Thyroid gland (tissue), 4 donors: ENCODE data around the gene DCPS. TPM values are rescaled to one million over a fixed set of nuclear protein-coding genes. Genes with fewer than 3 reads are reported as not detected.
"Not testable (repeated sequence)": the region's sequence is repeated elsewhere in the genome, so short reads cannot be mapped to it uniquely, and the experiment has no call there.

ENCODE experiments used
- DNase-seq, 2 donors: peaks; one replicate each; pipeline ENCODE4 v3.0.0-alpha.2; 2019
- H3K27ac ChIP-seq, 3 donors: fragments of 200-600 bp; sonication (generic); 1 replicate in 2 of 3; 2 replicates in 1 of 3; pipeline ENCODE4 v1.5.1; 2016 to 2019; ENCODE audit warnings: mild to moderate bottlenecking in 1 of 3, moderate library complexity in 1 of 3
- H3K27me3 ChIP-seq: fragments of 200-600 bp; sonication (generic); one replicate; pipeline ENCODE4 v1.5.1; 2019
- H3K36me3 ChIP-seq, 2 donors: fragments of 200-600 bp; sonication (generic); one replicate each; pipeline ENCODE4 v1.5.1; 2016 to 2019
- H3K4me1 ChIP-seq, 2 donors: fragments of 200-600 bp; sonication (generic); one replicate each; pipeline ENCODE4 v1.5.1; 2017 to 2019
- H3K4me3 ChIP-seq, 3 donors: fragments of 200-600 bp; sonication (generic); replicated peaks in 1 of 3; 1 replicate in 2 of 3; 2 replicates in 1 of 3; pipeline ENCODE4 v1.5.1; 2016; ENCODE audit warnings: mild to moderate bottlenecking in 1 of 3
- H3K9me3 ChIP-seq: fragments of 200-600 bp; sonication (generic); one replicate; pipeline ENCODE4 v1.5.1; 2017
- CTCF ChIP-seq, 6 experiments: fragments of 200-600 bp in 3 of 6; fragments of 450-650 bp in 3 of 6; sonication (generic) in 3 of 6; IDR thresholded peaks; one replicate each; pipeline ENCODE4 v1.5.1; 2016 to 2019; ENCODE audit warnings: antibody characterized with exemption in 6 of 6, mild to moderate bottlenecking in 2 of 6, inconsistent platforms in 1 of 6, moderate library complexity in 1 of 6
- POLR2A ChIP-seq, 2 donors: fragments of 450-650 bp; IDR thresholded peaks; one replicate each; pipeline ENCODE4 v1.6.1; 2017; ENCODE audit warnings: antibody characterized with exemption in 2 of 2, mild to moderate bottlenecking in 2 of 2, moderate library complexity in 1 of 2
- WGBS, 2 donors: methylation state at CpG; one replicate each; pipeline ENCODE4 v1.1.5; 2017; 5-methylcytosine and 5-hydroxymethylcytosine counted together
- intact Hi-C: fragments of 100-400 bp; cut with DNase I; formaldehyde crosslinking; loops from one replicate; pipeline ENCODE4 v1.15.1; 2023
- total RNA-seq, 4 donors: library from RNA; depleted of rRNA; stranded (reverse); fragments of >200 nt; gene quantifications; one replicate each; pipeline ENCODE4 v1.2.3, GENCODE V29; 2016

Gene DCPS
- total RNA-seq, 4 donors from 2014 or later, result 6.1 to 18.9 (median 13.9) TPM

GRCh38 chr11:126345283-126345682 lies 41.4 kb downstream of the DCPS start:
- Histone ChIP-seq H3K36me3 (peaks cover 0 to 12% of the 10 kb centered on the region in 2 donors), H3K27ac (peak overlapping the region in 1 of 3 donors; percentile 30), H3K4me1 (peaks cover 4 to 21% of the 10 kb centered on the region in 2 donors), H3K27me3 (no peaks in the 10 kb centered on the region), H3K9me3 (no peaks in the 10 kb centered on the region), H3K4me3 (no peak overlapping the region)
- WGBS, 2 donors, result 96 to 98% methylated on average over 15 to 16 of the region's 16 CpGs
- intact Hi-C loops, result no loop called here
- TF ChIP-seq CTCF (IDR thresholded peaks at IDR 0.05) (no peak), POLR2A (IDR thresholded peaks at IDR 0.05) (no peak)
- DNase-seq, result no peak

GRCh38 chr11:126345759-126346585 lies 42.1 kb downstream of the DCPS start:
- peak; percentile 19 to 23 for DNase-seq
- peak overlapping the region in 2 of 3 donors; percentile 30 to 63 for H3K27ac ChIP-seq
- H3K9me3 ChIP-seq, result no peaks in the 10 kb centered on the region
- peaks cover 0 to 18% of the 10 kb centered on the region in 2 donors for H3K4me1 ChIP-seq
- H3K36me3 ChIP-seq, result peaks cover 0 to 12% of the 10 kb centered on the region in 2 donors
- no peaks in the 10 kb centered on the region for H3K27me3 ChIP-seq
- 73 to 77% methylated on average over 16 to 17 of the region's 17 CpGs for WGBS, 2 donors
- H3K4me3 ChIP-seq, result no peak overlapping the region
- intact Hi-C loops, result no loop called here
- TF ChIP-seq POLR2A (IDR thresholded peaks at IDR 0.05) (no peak), CTCF (IDR thresholded peaks at IDR 0.05) (no peak)

- 88 to 93% methylated on average over 1 of the region's 1 CpG for WGBS, 2 donors
- TF ChIP-seq CTCF (IDR thresholded peaks at IDR 0.05) (no peak), POLR2A (IDR thresholded peaks at IDR 0.05) (no peak)
- H3K4me3 ChIP-seq, result no peak overlapping the region
- no peak overlapping the region for H3K27ac ChIP-seq
- no peak for DNase-seq
- H3K4me1 ChIP-seq, result peaks cover 0 to 18% of the 10 kb centered on the region in 2 donors
- intact Hi-C loops, result no loop called here
- no peaks in the 10 kb centered on the region for H3K27me3 ChIP-seq
- H3K36me3 ChIP-seq, result peaks cover 0 to 12% of the 10 kb centered on the region in 2 donors
- H3K9me3 ChIP-seq, result no peaks in the 10 kb centered on the region
These were observed 42.7 kb downstream of the DCPS start for GRCh38 chr11:126346586-126346940.

- H3K27ac ChIP-seq, H3K4me3 ChIP-seq, intact Hi-C loops, H3K9me3 ChIP-seq, DNase-seq, H3K27me3 ChIP-seq: not testable (repeated sequence)
- Histone ChIP-seq H3K36me3 (peaks cover 0 to 12% of the 10 kb centered on the region in 2 donors), H3K4me1 (peaks cover 0 to 21% of the 10 kb centered on the region in 2 donors)
- 91 to 95% methylated on average over 7 of the region's 7 CpGs for WGBS, 2 donors
These were observed 43.1 kb downstream of the DCPS start for GRCh38 chr11:126346946-126347345.

GRCh38 chr11:126347751-126348668 lies 44.1 kb downstream of the DCPS start:
- Histone ChIP-seq H3K36me3 (peaks cover 0 to 12% of the 10 kb centered on the region in 2 donors), H3K4me3 (no peak overlapping the region), H3K27me3 (no peaks in the 10 kb centered on the region), H3K27ac (peak overlapping the region in 1 of 3 donors; percentile 2), H3K4me1 (peaks cover 0 to 22% of the 10 kb centered on the region in 2 donors), H3K9me3 (no peaks in the 10 kb centered on the region)
- no peak for DNase-seq
- WGBS, 2 donors, result 66 to 68% methylated on average over 14 to 15 of the region's 17 CpGs
- intact Hi-C loops, result no loop called here
- TF ChIP-seq CTCF (IDR thresholded peaks at IDR 0.05) (no peak), POLR2A (IDR thresholded peaks at IDR 0.05) (no peak)
